ENCODE data around the gene VIT.
"Not testable (repeated sequence)": the region's sequence is repeated elsewhere in the genome, so short reads cannot be mapped to it uniquely, and the experiment has no call there.

Gene VIT

GRCh38 chr2:36678856-36679255 lies 17.7 kb upstream of the VIT start:
- DNase-seq: no peak

- DNase-seq: no peak
These were observed 16.5 kb upstream of the VIT start for GRCh38 chr2:36680012-36680411.

- DNase-seq: no peak
These were observed 13.9 kb upstream of the VIT start for GRCh38 chr2:36682562-36682961.

- DNase-seq: no peak
These were observed 13.5 kb upstream of the VIT start for GRCh38 chr2:36683002-36683401.

GRCh38 chr2:36688291-36688690 lies 8.2 kb upstream of the VIT start:
- DNase-seq: not testable (repeated sequence)

GRCh38 chr2:36689013-36689412 lies 7.5 kb upstream of the VIT start:
- not testable (repeated sequence) for DNase-seq

- no peak for DNase-seq
These were observed 4.4 kb upstream of the VIT start for GRCh38 chr2:36692121-36692520.

GRCh38 chr2:36693825-36694224 lies 2.7 kb upstream of the VIT start:
- no peak for DNase-seq

- DNase-seq: no peak
These were observed 626 bp upstream of the VIT start for GRCh38 chr2:36695746-36696415.

GRCh38 chr2:36697424-36698066 lies 1.0 kb downstream of the VIT start:
- no peak for DNase-seq

GRCh38 chr2:36698993-36699392 lies 2.5 kb downstream of the VIT start:
- DNase-seq: no peak

- no peak for DNase-seq
These were observed 3.8 kb downstream of the VIT start for GRCh38 chr2:36700311-36700710.

GRCh38 chr2:36701391-36701795 lies 4.9 kb downstream of the VIT start:
- no peak for DNase-seq

GRCh38 chr2:36701918-36702317 lies 5.4 kb downstream of the VIT start:
- no peak for DNase-seq

GRCh38 chr2:36702781-36703180 lies 6.3 kb downstream of the VIT start:
- no peak for DNase-seq

- no peak for DNase-seq
These were observed 8.1 kb downstream of the VIT start for GRCh38 chr2:36704475-36705150.

- no peak for DNase-seq
These were observed 9.0 kb downstream of the VIT start for GRCh38 chr2:36705326-36706020.

- DNase-seq: no peak
These were observed 9.7 kb downstream of the VIT start for GRCh38 chr2:36706021-36706876.

- no peak for DNase-seq
These were observed 10.5 kb downstream of the VIT start for GRCh38 chr2:36707050-36707449.

GRCh38 chr2:36708041-36708741 lies 11.7 kb downstream of the VIT start:
- no peak for DNase-seq

GRCh38 chr2:36710858-36711515 lies 14.5 kb downstream of the VIT start:
- no peak for DNase-seq
